MM.1S (cell line): ENCODE data around the gene RSPH1.

ENCODE experiments used
- DNase-seq: peaks from one replicate; pipeline ENCODE4 v3.0.0-alpha.2; 2015
- H2AFZ ChIP-seq: fragments of 300-600 bp; sonication (generic); 2 replicates; pipeline ENCODE4 v1.6.0; 2016; ENCODE audit warnings: antibody characterized with exemption, low read length
- H3F3A ChIP-seq: fragments of 300-600 bp; sonication (generic); 2 replicates; pipeline ENCODE4 v1.6.1; 2016; ENCODE audit warnings: mild to moderate bottlenecking, antibody characterized with exemption, low read length, moderate library complexity, mixed read lengths; ENCODE audit not compliant: insufficient read depth
- H3K27ac ChIP-seq: fragments of 300-600 bp; sonication (generic); 2 replicates; pipeline ENCODE4 v1.5.1; 2016; ENCODE audit warnings: mild to moderate bottlenecking, low read length
- H3K27me3 ChIP-seq: fragments of 300-600 bp; sonication (generic); replicated peaks from 2 replicates; pipeline ENCODE4 v1.6.0; 2016; ENCODE audit warnings: low read length; ENCODE audit not compliant: insufficient read depth
- H3K36me3 ChIP-seq: fragments of 300-600 bp; sonication (generic); replicated peaks from 2 replicates; pipeline ENCODE4 v1.6.1; 2016; ENCODE audit warnings: mild to moderate bottlenecking, low read length, mixed read lengths; ENCODE audit not compliant: insufficient read depth
- H3K4me1 ChIP-seq: fragments of 300-600 bp; sonication (generic); 2 replicates; pipeline ENCODE4 v1.6.1; 2016; ENCODE audit warnings: low read length, mixed read lengths
- H3K4me2 ChIP-seq: fragments of 300-600 bp; sonication (generic); 2 replicates; pipeline ENCODE4 v1.6.0; 2016; ENCODE audit warnings: low read depth, low read length
- H3K4me3 ChIP-seq: fragments of 300-600 bp; sonication (generic); 2 replicates; pipeline ENCODE4 v1.5.1; 2016; ENCODE audit warnings: low read length, mixed read lengths
- H3K79me2 ChIP-seq: fragments of 300-600 bp; sonication (generic); 2 replicates; pipeline ENCODE4 v1.6.1; 2016; ENCODE audit warnings: mixed run types, low read length, mixed read lengths
- H3K9ac ChIP-seq: fragments of 300-600 bp; sonication (generic); 2 replicates; pipeline ENCODE4 v1.6.1; 2016; ENCODE audit warnings: low read length, mixed read lengths
- H3K9me2 ChIP-seq: fragments of 300-600 bp; sonication (generic); replicated peaks from 2 replicates; pipeline ENCODE4 v1.6.1; 2016; ENCODE audit warnings: mild to moderate bottlenecking, low read length, mixed read lengths; ENCODE audit not compliant: insufficient read depth
- H3K9me3 ChIP-seq: fragments of 300-600 bp; sonication (generic); replicated peaks from 2 replicates; pipeline ENCODE4 v1.6.1; 2016; ENCODE audit warnings: mild to moderate bottlenecking, low read length, mixed read lengths; ENCODE audit not compliant: insufficient read depth
- H4K20me1 ChIP-seq: fragments of 300-600 bp; sonication (generic); 2 replicates; pipeline ENCODE4 v1.6.1; 2016; ENCODE audit warnings: mild to moderate bottlenecking, low read length, moderate library complexity, mixed read lengths; ENCODE audit not compliant: insufficient read depth
- EZH2 ChIP-seq: fragments of 300-600 bp; sonication (generic); optimal IDR thresholded peaks from 2 replicates; pipeline ENCODE3; 2017; ENCODE audit warnings: low read depth, mild to moderate bottlenecking, antibody characterized with exemption, low read length, mixed read lengths
- EZH2phosphoT487 ChIP-seq: fragments of 300-600 bp; sonication (generic); IDR thresholded peaks from 2 replicates; pipeline ENCODE4 v1.6.1; 2018; ENCODE audit warnings: antibody characterized with exemption, low read length
- TF ChIP-seq, protein P1 (sequence below): fragments of 300-600 bp; sonication (generic); IDR thresholded peaks from 2 replicates; pipeline ENCODE4 v1.5.1; 2016; ENCODE audit warnings: antibody characterized with exemption, low read length, mixed read lengths

Gene RSPH1

DNA sequence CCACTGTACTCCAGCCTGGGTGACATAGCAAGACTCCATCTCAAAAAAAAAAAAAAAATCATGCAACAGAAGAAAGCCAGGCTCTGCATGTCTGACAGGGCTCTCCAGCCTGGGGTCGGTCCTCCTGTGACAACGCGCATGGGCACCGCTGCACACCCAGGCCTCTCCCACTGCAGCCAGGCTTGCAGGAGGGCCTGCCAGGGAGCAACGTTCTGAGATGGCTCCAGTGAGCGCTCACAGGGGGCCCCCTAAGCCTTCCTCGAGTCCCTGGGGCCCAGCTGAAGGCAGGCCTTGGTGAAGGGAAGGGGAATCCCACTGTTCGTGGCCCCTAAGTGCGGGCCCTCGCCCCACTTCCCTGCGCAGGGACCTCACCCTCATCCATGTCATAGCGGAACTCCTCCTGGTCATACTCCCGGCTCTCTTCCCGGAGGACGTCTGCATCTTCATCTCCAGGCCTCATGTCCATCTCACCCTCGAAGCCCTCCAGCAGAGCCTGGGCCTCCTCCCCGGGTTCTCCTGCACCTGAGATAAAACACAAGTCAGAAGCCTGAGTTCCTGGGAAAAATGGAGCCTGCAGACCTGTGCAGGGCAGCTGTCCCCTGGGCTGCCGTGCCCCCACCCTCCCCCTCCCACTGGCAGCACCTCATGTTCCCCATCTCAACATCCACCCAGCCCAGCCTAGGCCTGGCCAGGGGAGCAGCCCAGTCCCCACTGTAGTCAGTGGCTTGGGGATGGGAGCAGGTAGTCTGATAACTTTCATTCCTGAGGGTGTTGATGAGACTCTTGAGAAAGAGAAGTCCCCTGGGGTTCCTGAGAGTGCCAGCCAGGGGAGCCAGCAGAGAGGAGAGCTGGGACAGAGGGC is 20.3 kb downstream of the RSPH1 start:
- no peak overlapping the region for H2AFZ ChIP-seq
- H4K20me1 ChIP-seq: no peaks in the 10 kb centered on the region
- TF ChIP-seq EZH2phosphoT487 (no peak), EZH2 (no peak)
- TF ChIP-seq, protein P1, sequence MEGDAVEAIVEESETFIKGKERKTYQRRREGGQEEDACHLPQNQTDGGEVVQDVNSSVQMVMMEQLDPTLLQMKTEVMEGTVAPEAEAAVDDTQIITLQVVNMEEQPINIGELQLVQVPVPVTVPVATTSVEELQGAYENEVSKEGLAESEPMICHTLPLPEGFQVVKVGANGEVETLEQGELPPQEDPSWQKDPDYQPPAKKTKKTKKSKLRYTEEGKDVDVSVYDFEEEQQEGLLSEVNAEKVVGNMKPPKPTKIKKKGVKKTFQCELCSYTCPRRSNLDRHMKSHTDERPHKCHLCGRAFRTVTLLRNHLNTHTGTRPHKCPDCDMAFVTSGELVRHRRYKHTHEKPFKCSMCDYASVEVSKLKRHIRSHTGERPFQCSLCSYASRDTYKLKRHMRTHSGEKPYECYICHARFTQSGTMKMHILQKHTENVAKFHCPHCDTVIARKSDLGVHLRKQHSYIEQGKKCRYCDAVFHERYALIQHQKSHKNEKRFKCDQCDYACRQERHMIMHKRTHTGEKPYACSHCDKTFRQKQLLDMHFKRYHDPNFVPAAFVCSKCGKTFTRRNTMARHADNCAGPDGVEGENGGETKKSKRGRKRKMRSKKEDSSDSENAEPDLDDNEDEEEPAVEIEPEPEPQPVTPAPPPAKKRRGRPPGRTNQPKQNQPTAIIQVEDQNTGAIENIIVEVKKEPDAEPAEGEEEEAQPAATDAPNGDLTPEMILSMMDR: no peak
- no peak overlapping the region for H3K4me2 ChIP-seq
- no peak overlapping the region for H3K9ac ChIP-seq
- H3K9me3 ChIP-seq: no peaks in the 10 kb centered on the region
- no peak overlapping the region for H3K27ac ChIP-seq
- H3K4me1 ChIP-seq: peaks cover 11% of the 10 kb centered on the region
- H3K27me3 ChIP-seq: peaks cover 37% of the 10 kb centered on the region
- H3K4me3 ChIP-seq: no peak overlapping the region
- peaks cover 9% of the 10 kb centered on the region; the same call in 1 of the 2 replicates for H3F3A ChIP-seq
- no peaks in the 10 kb centered on the region for H3K36me3 ChIP-seq
- no peaks in the 10 kb centered on the region for H3K9me2 ChIP-seq
- DNase-seq: no peak
- H3K79me2 ChIP-seq: no peaks in the 10 kb centered on the region

DNA sequence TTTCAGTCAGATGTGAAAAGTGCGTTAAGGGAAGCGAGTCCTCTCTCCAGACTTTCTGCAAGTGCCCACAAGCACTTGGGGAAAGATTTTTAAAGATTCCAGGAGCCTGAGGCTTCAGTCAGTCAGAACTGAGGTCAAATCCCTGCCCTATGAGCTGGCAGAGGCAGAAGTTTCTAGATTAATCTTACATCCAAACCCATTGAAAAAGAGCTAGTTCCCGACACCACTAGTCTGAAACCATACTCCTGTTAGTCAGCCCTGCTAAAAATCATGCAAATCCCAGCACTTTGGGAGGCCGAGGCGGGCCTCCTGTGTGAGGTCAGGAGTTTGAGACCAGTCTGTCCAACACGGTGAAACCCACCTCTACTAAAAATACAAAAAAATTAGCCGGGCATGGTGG is 21.0 kb downstream of the RSPH1 start:
- Histone ChIP-seq H3K9me2 (no peaks in the 10 kb centered on the region), H3K9ac (no peak overlapping the region), H3K4me2 (no peak overlapping the region), H3K36me3 (no peaks in the 10 kb centered on the region), H3K27me3 (peaks cover 37% of the 10 kb centered on the region), H3F3A (peaks cover 9% of the 10 kb centered on the region; the same call in 1 of the 2 replicates), H3K4me1 (peaks cover 11% of the 10 kb centered on the region), H3K79me2 (no peaks in the 10 kb centered on the region), H3K9me3 (no peaks in the 10 kb centered on the region), H3K4me3 (no peak overlapping the region), H2AFZ (no peak overlapping the region), H3K27ac (no peak overlapping the region), H4K20me1 (no peaks in the 10 kb centered on the region)
- TF ChIP-seq, protein P1: no peak
- TF ChIP-seq EZH2phosphoT487 (no peak), EZH2 (no peak)
- DNase-seq: no peak

DNA sequence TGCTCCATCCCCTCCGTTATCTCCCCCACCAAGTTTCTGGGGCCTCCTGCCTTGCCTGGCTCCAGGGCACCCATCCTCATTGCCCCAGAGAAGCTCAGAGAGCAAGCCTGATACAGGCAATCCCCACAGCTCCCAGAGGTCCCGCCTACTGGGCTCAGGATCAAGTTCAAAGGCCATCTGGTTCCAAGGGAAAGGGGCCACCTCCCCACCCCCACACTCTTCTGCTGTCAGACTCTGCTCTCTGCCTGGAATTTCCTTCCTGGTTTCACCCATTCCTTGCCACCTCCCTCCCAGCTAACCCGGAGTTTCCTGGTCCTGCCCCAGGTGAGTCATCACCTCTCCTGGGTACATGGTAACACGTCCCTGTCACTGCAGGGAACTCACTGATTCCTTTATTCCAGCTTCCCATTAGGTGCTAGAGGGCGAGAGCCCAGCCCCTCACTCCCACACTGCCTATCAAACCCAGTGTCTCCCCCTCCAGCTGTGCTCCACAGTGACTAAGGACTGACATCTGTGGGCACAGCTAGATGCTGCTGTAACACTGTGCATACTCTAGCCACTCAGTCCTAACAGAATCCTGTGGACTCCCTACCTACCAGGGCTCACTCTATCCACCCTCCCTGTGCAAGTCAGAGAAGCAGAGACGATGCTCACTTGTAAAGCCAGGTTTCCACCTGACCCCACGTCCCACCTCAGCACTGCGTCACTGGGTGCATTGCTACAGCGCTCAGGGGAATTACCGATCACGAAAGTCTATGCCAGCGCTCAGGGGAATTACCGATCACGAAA is 21.8 kb downstream of the RSPH1 start:
- Histone ChIP-seq H3K4me1 (peaks cover 16% of the 10 kb centered on the region), H3F3A (peaks cover 14% of the 10 kb centered on the region), H3K27me3 (peaks cover 34% of the 10 kb centered on the region), H3K9me2 (no peaks in the 10 kb centered on the region), H3K9me3 (no peaks in the 10 kb centered on the region), H3K4me2 (no peak overlapping the region), H3K79me2 (no peaks in the 10 kb centered on the region), H3K4me3 (no peak overlapping the region), H3K9ac (no peak overlapping the region), H2AFZ (no peak overlapping the region), H3K36me3 (no peaks in the 10 kb centered on the region), H3K27ac (no peak overlapping the region), H4K20me1 (no peaks in the 10 kb centered on the region)
- TF ChIP-seq, protein P1: no peak
- TF ChIP-seq EZH2phosphoT487 (no peak), EZH2 (no peak)
- DNase-seq: no peak
